ENCODE measurements around the gene NRXN2.

NRXN2 gene

GRCh38 chr11:64597671-64598101, 125.3 kb downstream of the NRXN2 start:
- TF ChIP-seq CTCF (IDR thresholded peaks at IDR 0.05): no peak

DNA sequence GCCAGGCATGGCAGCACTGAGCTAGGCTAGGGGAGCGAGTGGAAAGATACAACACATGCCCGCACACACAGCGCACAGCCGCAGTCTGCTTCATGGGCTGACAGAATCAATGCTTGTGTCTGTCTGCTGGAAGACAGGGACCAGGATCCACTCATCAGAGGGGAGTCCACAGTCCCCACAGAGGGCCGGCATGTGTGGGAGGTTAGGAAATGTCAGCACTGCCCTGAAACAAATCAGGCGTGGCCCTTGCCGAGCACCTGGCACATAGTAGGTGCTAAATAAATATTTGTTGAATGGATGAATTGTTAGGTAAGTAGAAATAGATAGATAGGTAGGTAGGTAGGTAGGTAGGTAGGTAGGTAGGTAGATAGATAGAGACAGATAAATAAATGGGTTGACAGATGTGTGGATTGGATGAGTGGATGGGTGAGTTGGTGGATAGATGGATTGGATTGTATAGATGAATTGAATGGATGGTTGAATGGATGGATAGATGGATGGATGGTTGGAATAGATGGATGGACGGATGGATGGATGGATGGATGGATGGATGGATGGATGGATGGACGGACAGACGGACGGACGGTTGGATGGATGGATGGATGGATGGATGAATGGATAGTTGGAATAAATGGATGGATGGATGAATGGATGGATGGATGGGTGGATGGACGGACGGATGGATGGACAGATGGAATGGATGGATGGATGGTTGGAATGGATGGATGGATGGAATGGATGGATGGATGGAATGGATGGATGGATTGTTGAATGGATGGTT, 128.6 kb downstream of the NRXN2 start:
- TF ChIP-seq CTCF (IDR thresholded peaks at IDR 0.05): no peak

DNA sequence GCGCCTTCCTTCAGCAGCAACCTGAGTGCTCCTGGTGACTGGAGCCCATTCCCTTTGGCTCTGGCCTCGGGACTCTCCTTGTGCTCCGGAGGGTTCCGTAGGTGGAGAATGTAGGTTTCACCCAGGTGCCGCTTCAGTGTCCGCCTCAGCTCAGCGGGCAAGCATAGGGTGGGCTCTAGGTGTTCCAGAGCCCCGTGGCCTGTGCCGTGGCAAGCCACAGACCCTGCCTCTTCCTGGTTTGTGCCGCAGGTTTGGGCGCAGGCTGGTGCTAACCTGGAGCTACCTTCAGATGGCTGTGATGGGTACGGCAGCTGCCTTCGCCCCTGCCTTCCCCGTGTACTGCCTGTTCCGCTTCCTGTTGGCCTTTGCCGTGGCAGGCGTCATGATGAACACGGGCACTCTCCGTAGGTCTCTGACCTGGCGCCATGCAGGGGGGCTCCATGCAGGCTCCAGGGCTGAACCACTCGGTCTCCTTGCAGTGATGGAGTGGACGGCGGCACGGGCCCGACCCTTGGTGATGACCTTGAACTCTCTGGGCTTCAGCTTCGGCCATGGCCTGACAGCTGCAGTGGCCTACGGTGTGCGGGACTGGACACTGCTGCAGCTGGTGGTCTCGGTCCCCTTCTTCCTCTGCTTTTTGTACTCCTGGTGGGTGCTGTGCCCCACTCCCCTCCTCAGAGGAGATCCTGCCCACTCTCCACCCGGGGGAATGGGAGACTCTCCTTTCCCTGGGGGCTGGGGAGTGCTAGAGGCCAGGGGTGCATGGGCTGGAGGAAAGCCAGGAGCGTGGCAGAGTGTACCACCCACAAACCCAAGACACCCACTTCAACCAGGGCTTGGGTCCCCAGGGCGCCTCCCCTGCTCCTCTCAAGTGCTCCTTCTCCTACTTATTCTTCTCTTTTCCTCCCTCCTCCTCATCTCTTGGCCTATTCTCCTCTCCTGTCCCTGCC, 129.6 kb downstream of the NRXN2 start:
- TF ChIP-seq CTCF (IDR thresholded peaks at IDR 0.05): no peak

- TF ChIP-seq CTCF (IDR thresholded peaks at IDR 0.05): no peak
Observed at GRCh38 chr11:64592656-64593055, 130.3 kb downstream of the NRXN2 start.

- TF ChIP-seq CTCF (IDR thresholded peaks at IDR 0.05): no peak
Observed at GRCh38 chr11:64592234-64592615, 130.8 kb downstream of the NRXN2 start.

DNA sequence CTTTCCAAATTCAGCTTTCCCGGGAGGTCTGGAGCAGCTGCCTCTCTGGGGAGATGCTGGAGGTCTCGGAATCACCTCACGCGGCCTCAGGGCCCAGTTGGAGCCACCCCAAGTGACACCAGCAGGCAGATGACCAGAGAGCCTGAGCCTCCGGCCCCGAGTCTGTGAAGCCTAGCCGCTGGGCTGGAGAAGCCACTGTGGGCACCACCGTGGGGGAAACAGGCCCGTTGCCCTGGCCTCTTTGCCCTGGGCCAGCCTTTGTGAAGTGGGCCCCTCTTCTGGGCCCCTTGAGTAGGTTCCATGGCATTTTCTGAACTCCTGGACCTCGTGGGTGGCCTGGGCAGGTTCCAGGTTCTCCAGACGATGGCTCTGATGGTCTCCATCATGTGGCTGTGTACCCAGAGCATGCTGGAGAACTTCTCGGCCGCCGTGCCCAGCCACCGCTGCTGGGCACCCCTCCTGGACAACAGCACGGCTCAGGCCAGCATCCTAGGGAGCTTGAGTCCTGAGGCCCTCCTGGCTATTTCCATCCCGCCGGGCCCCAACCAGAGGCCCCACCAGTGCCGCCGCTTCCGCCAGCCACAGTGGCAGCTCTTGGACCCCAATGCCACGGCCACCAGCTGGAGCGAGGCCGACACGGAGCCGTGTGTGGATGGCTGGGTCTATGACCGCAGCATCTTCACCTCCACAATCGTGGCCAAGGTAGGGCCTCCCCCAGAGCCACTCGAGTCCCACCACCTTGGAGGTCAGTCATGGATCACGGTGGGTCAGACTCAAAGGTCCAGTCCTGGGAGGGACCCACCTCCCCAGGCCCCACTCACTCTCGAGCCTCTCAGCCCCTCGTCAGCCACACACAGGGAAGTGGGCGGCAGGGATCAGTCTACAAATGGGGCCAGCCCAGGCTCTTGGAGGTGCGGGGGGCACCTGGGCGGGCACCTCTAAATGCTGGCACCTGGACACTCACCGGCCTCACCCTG, 131.5 kb downstream of the NRXN2 start:
- TF ChIP-seq CTCF (IDR thresholded peaks at IDR 0.05): no peak

DNA sequence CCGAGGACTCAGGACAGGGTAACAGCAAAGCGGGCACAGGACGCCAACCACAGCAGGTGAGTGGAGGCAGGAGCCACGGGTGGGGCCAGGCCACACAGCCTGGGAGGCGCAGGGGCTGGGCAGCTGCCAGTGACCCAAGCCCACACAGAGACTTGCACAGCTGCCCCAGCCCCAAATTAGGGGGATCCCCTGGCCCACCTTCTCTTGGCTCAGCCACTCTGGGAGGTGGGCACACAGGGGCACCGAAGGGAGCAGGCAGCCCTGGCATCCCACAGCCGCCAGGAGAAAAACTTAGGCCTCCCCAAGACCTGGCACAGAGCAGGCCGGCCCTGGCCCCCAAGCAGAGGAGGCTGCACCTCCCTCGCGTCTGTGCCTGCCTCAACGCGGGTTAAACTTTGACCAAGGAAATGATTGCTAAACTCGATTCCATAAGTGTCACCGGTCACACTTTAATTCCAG, 132.2 kb downstream of the NRXN2 start, which contains the start of gene SLC22A12:
Gene SLC22A12, plus strand, starts transcription at position 458 of the 459 bp plus-strand sequence. CDS start 337 bp downstream, outside the sequence.
- TF ChIP-seq CTCF (IDR thresholded peaks at IDR 0.05): no peak
